OCI-LY1 (cell line): ENCODE measurements around the gene TRIM10.
"Not testable (repeated sequence)": the region's sequence is repeated elsewhere in the genome, so short reads cannot be mapped to it uniquely, and the experiment has no call there.

ENCODE experiments used
- H2AFZ ChIP-seq: fragments of 200-600 bp; sonication (generic), shearing (Covaris generic); 2 replicates; pipeline ENCODE4 v1.6.0; 2014; ENCODE audit warnings: antibody characterized with exemption, mild to moderate bottlenecking, low read length
- H3F3A ChIP-seq: fragments of 200-600 bp; sonication (generic), shearing (Covaris generic); 2 replicates; pipeline ENCODE4 v1.6.0; 2014; ENCODE audit warnings: mild to moderate bottlenecking, antibody characterized with exemption, low read length, moderate library complexity; ENCODE audit not compliant: insufficient read depth
- H3K27ac ChIP-seq: fragments of 200-600 bp; sonication (generic); 2 replicates; pipeline ENCODE4 v1.5.1; 2014; ENCODE audit warnings: low read length, mixed run types, mild to moderate bottlenecking, low read depth; ENCODE audit not compliant: poor library complexity, severe bottlenecking
- H3K27me3 ChIP-seq: fragments of 200-600 bp; sonication (generic); 2 replicates; pipeline ENCODE4 v1.6.0; 2014; ENCODE audit warnings: antibody characterized with exemption, mild to moderate bottlenecking, low read length, moderate library complexity; ENCODE audit not compliant: insufficient read depth
- H3K36me3 ChIP-seq: fragments of 200-600 bp; sonication (generic); 2 replicates; pipeline ENCODE4 v1.6.1; 2014; ENCODE audit warnings: mild to moderate bottlenecking, antibody characterized with exemption, low read length, moderate library complexity, mixed read lengths; ENCODE audit not compliant: insufficient read depth
- H3K4me1 ChIP-seq: fragments of 200-600 bp; sonication (generic); 2 replicates; pipeline ENCODE4 v1.5.1; 2014; ENCODE audit warnings: mild to moderate bottlenecking, low read length, moderate library complexity; ENCODE audit not compliant: insufficient read depth, severe bottlenecking
- H3K4me2 ChIP-seq: fragments of 200-600 bp; sonication (generic), shearing (Covaris generic); 2 replicates; pipeline ENCODE4 v1.6.1; 2014; ENCODE audit warnings: low read length
- H3K4me3 ChIP-seq: fragments of 200-600 bp; sonication (generic); 2 replicates; pipeline ENCODE4 v1.5.1; 2014; ENCODE audit warnings: low read length, low read depth, mild to moderate bottlenecking, mixed read lengths; ENCODE audit not compliant: poor library complexity, severe bottlenecking
- H3K79me2 ChIP-seq: fragments of 200-600 bp; shearing (Covaris generic); 2 replicates; pipeline ENCODE4 v1.6.1; 2016; ENCODE audit warnings: mixed run types, low read length, mixed read lengths; ENCODE audit not compliant: insufficient read depth
- H3K9ac ChIP-seq: fragments of 200-600 bp; sonication (generic), shearing (Covaris generic); 2 replicates; pipeline ENCODE4 v1.6.1; 2014; ENCODE audit warnings: mild to moderate bottlenecking, low read length, mixed read lengths
- H3K9me2 ChIP-seq: fragments of 200-600 bp; sonication (generic), shearing (Covaris generic); 2 replicates; pipeline ENCODE4 v1.6.1; 2014; ENCODE audit warnings: low read depth, mild to moderate bottlenecking, low read length, mixed read lengths
- H3K9me3 ChIP-seq: fragments of 200-600 bp; shearing (Covaris generic); 2 replicates; pipeline ENCODE4 v1.6.1; 2014; ENCODE audit warnings: low read length, mixed read lengths
- H4K20me1 ChIP-seq: fragments of 200-600 bp; sonication (generic), shearing (Covaris generic); 2 replicates; pipeline ENCODE4 v1.6.0; 2016; ENCODE audit warnings: mild to moderate bottlenecking, low read length; ENCODE audit not compliant: insufficient read depth
- CTCF ChIP-seq: fragments of 200-600 bp; sonication (generic), shearing (Covaris generic); IDR thresholded peaks from 2 replicates; pipeline ENCODE4 v1.5.1; 2017; ENCODE audit warnings: mild to moderate bottlenecking, antibody characterized with exemption, low read length, moderate library complexity, mixed read lengths
- EZH2 ChIP-seq: fragments of 200-600 bp; sonication (generic), shearing (Covaris generic); IDR thresholded peaks from 2 replicates; pipeline ENCODE4 v1.8.0; 2017; ENCODE audit warnings: borderline replicate concordance, mixed run types, mild to moderate bottlenecking, antibody characterized with exemption, low read length, moderate library complexity, mixed read lengths

The TRIM10 gene

GRCh38 chr6:30144811-30145210, 16.2 kb downstream of the TRIM10 start:
- H3K4me1 ChIP-seq = no peaks in the 10 kb centered on the region
- TF ChIP-seq EZH2 = no peak
- no peak for TF ChIP-seq CTCF
- H3K79me2 ChIP-seq = no peaks in the 10 kb centered on the region
- H3K9ac ChIP-seq = no peak overlapping the region
- no peaks in the 10 kb centered on the region for H3K9me2 ChIP-seq
- no peaks in the 10 kb centered on the region for H3F3A ChIP-seq
- no peaks in the 10 kb centered on the region for H3K36me3 ChIP-seq
- no peaks in the 10 kb centered on the region for H3K9me3 ChIP-seq
- no peaks in the 10 kb centered on the region for H3K27me3 ChIP-seq
- H3K4me3 ChIP-seq = no peak overlapping the region
- H3K4me2 ChIP-seq = no peak overlapping the region
- no peak overlapping the region for H3K27ac ChIP-seq
- no peak overlapping the region for H2AFZ ChIP-seq
- no peaks in the 10 kb centered on the region for H4K20me1 ChIP-seq

- Histone ChIP-seq H3K27ac (no peak overlapping the region), H4K20me1 (no peaks in the 10 kb centered on the region), H3K4me3 (no peak overlapping the region), H3K9ac (no peak overlapping the region), H3K9me3 (no peaks in the 10 kb centered on the region), H3K79me2 (no peaks in the 10 kb centered on the region), H3K4me1 (no peaks in the 10 kb centered on the region), H3K9me2 (no peaks in the 10 kb centered on the region), H2AFZ (no peak overlapping the region), H3K27me3 (no peaks in the 10 kb centered on the region), H3F3A (no peaks in the 10 kb centered on the region), H3K4me2 (no peak overlapping the region), H3K36me3 (no peaks in the 10 kb centered on the region)
- TF ChIP-seq EZH2 (no peak), CTCF (no peak)
These were observed 17.2 kb downstream of the TRIM10 start for GRCh38 chr6:30143780-30144179.

- Histone ChIP-seq H3K36me3 (no peaks in the 10 kb centered on the region), H3K27me3 (no peaks in the 10 kb centered on the region), H3K27ac (no peak overlapping the region), H3K9ac (no peak overlapping the region), H3K9me3 (no peaks in the 10 kb centered on the region), H3K9me2 (no peaks in the 10 kb centered on the region), H3K4me2 (no peak overlapping the region), H3K4me1 (no peaks in the 10 kb centered on the region), H2AFZ (no peak overlapping the region), H4K20me1 (no peaks in the 10 kb centered on the region), H3K4me3 (no peak overlapping the region), H3K79me2 (no peaks in the 10 kb centered on the region), H3F3A (no peaks in the 10 kb centered on the region)
- no peak for TF ChIP-seq EZH2
- no peak for TF ChIP-seq CTCF
These were observed 18.3 kb downstream of the TRIM10 start for GRCh38 chr6:30142665-30143064.

- H3K4me1 ChIP-seq, H2AFZ ChIP-seq, H3F3A ChIP-seq, H3K9me2 ChIP-seq, H4K20me1 ChIP-seq, H3K27ac ChIP-seq, H3K9me3 ChIP-seq, H3K4me2 ChIP-seq, H3K79me2 ChIP-seq, H3K36me3 ChIP-seq, H3K9ac ChIP-seq, H3K4me3 ChIP-seq, H3K27me3 ChIP-seq: not testable (repeated sequence)
These were observed 20.8 kb downstream of the TRIM10 start for GRCh38 chr6:30140240-30140639.
